Peyer's patch (tissue), 4 donors: ENCODE measurements around the gene CNST. TPM values are rescaled to one million over a fixed set of nuclear protein-coding genes. Genes with fewer than 3 reads are reported as not detected.
"Not testable (repeated sequence)": the region's sequence is repeated elsewhere in the genome, so short reads cannot be mapped to it uniquely, and the experiment has no call there.

Source experiments
- DNase-seq, 3 donors: peaks; one replicate each; pipeline ENCODE4 v3.0.0-alpha.2; 2017 to 2019
- H3K27ac ChIP-seq, 4 donors: fragments of 200-600 bp; sonication (generic); one replicate each; pipeline ENCODE4 v1.5.1; 2016 to 2019
- H3K27me3 ChIP-seq, 2 donors: fragments of 200-600 bp; sonication (generic); one replicate each; pipeline ENCODE4 v1.5.1; 2019
- H3K36me3 ChIP-seq, 3 donors: fragments of 200-600 bp; sonication (generic); one replicate each; pipeline ENCODE4 v1.5.1; 2016 to 2019
- H3K4me1 ChIP-seq, 4 donors: fragments of 200-600 bp; sonication (generic); one replicate each; pipeline ENCODE4 v1.5.1; 2016 to 2019
- H3K4me3 ChIP-seq, 4 donors: fragments of 200-600 bp; sonication (generic); 1 replicate in 3 of 4; 2 replicates in 1 of 4; pipeline ENCODE4 v1.5.1; 2016 to 2019; ENCODE audit warnings: mild to moderate bottlenecking in 1 of 4
- H3K9me3 ChIP-seq, 4 donors: fragments of 200-600 bp; sonication (generic); one replicate each; pipeline ENCODE4 v1.5.1; 2016 to 2019; ENCODE audit warnings: mild to moderate bottlenecking in 1 of 4
- CTCF ChIP-seq, 6 experiments: fragments of 450-650 bp in 4 of 6; fragments of 200-600 bp in 2 of 6; sonication (generic) in 1 of 6; IDR thresholded peaks; one replicate each; pipeline ENCODE4 v1.5.1; 2017 to 2019; ENCODE audit warnings: antibody characterized with exemption in 6 of 6, mild to moderate bottlenecking in 3 of 6, moderate library complexity in 1 of 6
- POLR2A ChIP-seq, 2 donors: fragments of 450-650 bp; IDR thresholded peaks; one replicate each; pipeline ENCODE4 v1.5.1; 2017; ENCODE audit warnings: antibody characterized with exemption in 2 of 2, mild to moderate bottlenecking in 2 of 2, moderate library complexity in 2 of 2
- total RNA-seq, 4 donors: library from RNA; depleted of rRNA; stranded (reverse); fragments of >200 nt; gene quantifications; one replicate each; pipeline ENCODE4 v1.1.0, GENCODE V29; 2016

The CNST gene
- total RNA-seq, 4 donors from 2014 or later, result 62.0 to 75.7 (median 69.8) TPM

GRCh38 chr1:246583056-246583440 is 16.8 kb downstream of the CNST start:
- Histone ChIP-seq H3K27ac (peak overlapping the region in 3 of 4 donors; percentile 66 to 95 (median 84)), H3K27me3 (no peaks in the 10 kb centered on the region), H3K36me3 (no peaks in the 10 kb centered on the region), H3K4me3 (peak overlapping the region in 2 of 4 donors; percentile 47 to 61), H3K9me3 (no peaks in the 10 kb centered on the region), H3K4me1 (peaks cover 0 to 53% (median 5%) of the 10 kb centered on the region in 4 donors)
- DNase-seq, result no peak
- no peak for TF ChIP-seq POLR2A (IDR thresholded peaks at IDR 0.05)
- no peak for TF ChIP-seq CTCF (IDR thresholded peaks at IDR 0.05)

- Histone ChIP-seq H3K9me3 (no peaks in the 10 kb centered on the region), H3K27me3 (no peaks in the 10 kb centered on the region), H3K4me1 (peaks cover 0 to 53% (median 5%) of the 10 kb centered on the region in 4 donors), H3K27ac (peak overlapping the region in 3 of 4 donors; percentile 66 to 95 (median 84)), H3K36me3 (no peaks in the 10 kb centered on the region), H3K4me3 (peak overlapping the region in 2 of 4 donors; percentile 47 to 61)
- TF ChIP-seq CTCF (IDR thresholded peaks at IDR 0.05), result no peak
- peak in 1 of 2 donors; percentile 24 for TF ChIP-seq POLR2A (IDR thresholded peaks at IDR 0.05)
- DNase-seq, result peak in 1 of 3 donors; percentile 73
Measured at GRCh38 chr1:246583448-246584185, 17.4 kb downstream of the CNST start.

GRCh38 chr1:246587032-246587431 is 20.8 kb downstream of the CNST start:
- H3K9me3 ChIP-seq, result no peaks in the 10 kb centered on the region
- peaks cover 0 to 5% (median 0%) of the 10 kb centered on the region in 3 donors for H3K36me3 ChIP-seq
- peaks cover 0 to 32% (median 2%) of the 10 kb centered on the region in 4 donors for H3K4me1 ChIP-seq
- TF ChIP-seq CTCF (IDR thresholded peaks at IDR 0.05) (no peak), POLR2A (IDR thresholded peaks at IDR 0.05) (no peak)
- H3K27ac ChIP-seq, result peak overlapping the region in 3 of 4 donors; percentile 3 to 63 (median 36)
- no peak overlapping the region for H3K4me3 ChIP-seq
- DNase-seq, result no peak
- H3K27me3 ChIP-seq, result no peaks in the 10 kb centered on the region

- H3K9me3 ChIP-seq, result no peaks in the 10 kb centered on the region
- H3K27me3 ChIP-seq, result no peaks in the 10 kb centered on the region
- peaks cover 0 to 5% (median 0%) of the 10 kb centered on the region in 3 donors for H3K36me3 ChIP-seq
- H3K4me1 ChIP-seq, result peaks cover 0 to 32% (median 2%) of the 10 kb centered on the region in 4 donors
- H3K27ac ChIP-seq, result peak overlapping the region in 3 of 4 donors; percentile 3 to 63 (median 36)
- no peak overlapping the region for H3K4me3 ChIP-seq
- no peak for TF ChIP-seq CTCF (IDR thresholded peaks at IDR 0.05)
- TF ChIP-seq POLR2A (IDR thresholded peaks at IDR 0.05), result no peak
- no peak for DNase-seq
Measured at GRCh38 chr1:246587606-246588005, 21.4 kb downstream of the CNST start.

GRCh38 chr1:246588159-246588721 is 22.0 kb downstream of the CNST start:
- Histone ChIP-seq H3K36me3 (peaks cover 0 to 5% (median 0%) of the 10 kb centered on the region in 3 donors), H3K27me3 (no peaks in the 10 kb centered on the region), H3K4me3 (no peak overlapping the region), H3K4me1 (peaks cover 0 to 28% (median 2%) of the 10 kb centered on the region in 4 donors), H3K27ac (peak overlapping the region in 2 of 4 donors; percentile 3 to 63), H3K9me3 (no peaks in the 10 kb centered on the region)
- no peak for TF ChIP-seq CTCF (IDR thresholded peaks at IDR 0.05)
- TF ChIP-seq POLR2A (IDR thresholded peaks at IDR 0.05), result no peak
- DNase-seq, result no peak

- peaks cover 0 to 11% (median 2%) of the 10 kb centered on the region in 4 donors for H3K4me1 ChIP-seq
Measured at GRCh38 chr1:246589919-246590318, 23.7 kb downstream of the CNST start.

More at GRCh38 chr1:246589919-246590318, 23.7 kb downstream of the CNST start:
- not testable (repeated sequence) for H3K4me3 ChIP-seq, H3K27ac ChIP-seq, H3K27me3 ChIP-seq, DNase-seq, H3K9me3 ChIP-seq
- peaks cover 0 to 21% (median 0%) of the 10 kb centered on the region in 3 donors for H3K36me3 ChIP-seq
